ENCODE data around the gene MTSS2.

The MTSS2 gene

GRCh38 chr16:70692130-70692872 lies 6.4 kb upstream of the MTSS2 start:
- H3K36me3 ChIP-seq (ENCODE audit: insufficient read depth) = no peaks in the 10 kb centered on the region
- no peak overlapping the region for H3K4me3 ChIP-seq (IDR thresholded peaks at IDR 0.05; ENCODE audit: insufficient read depth, low read depth, low read length)
- no peak overlapping the region for H2AFZ ChIP-seq (ENCODE audit: low read depth)
- H3K27me3 ChIP-seq (ENCODE audit: insufficient read depth, low read depth) = no peaks in the 10 kb centered on the region
- H3K9ac ChIP-seq = no peak overlapping the region
- TF ChIP-seq, protein P1, sequence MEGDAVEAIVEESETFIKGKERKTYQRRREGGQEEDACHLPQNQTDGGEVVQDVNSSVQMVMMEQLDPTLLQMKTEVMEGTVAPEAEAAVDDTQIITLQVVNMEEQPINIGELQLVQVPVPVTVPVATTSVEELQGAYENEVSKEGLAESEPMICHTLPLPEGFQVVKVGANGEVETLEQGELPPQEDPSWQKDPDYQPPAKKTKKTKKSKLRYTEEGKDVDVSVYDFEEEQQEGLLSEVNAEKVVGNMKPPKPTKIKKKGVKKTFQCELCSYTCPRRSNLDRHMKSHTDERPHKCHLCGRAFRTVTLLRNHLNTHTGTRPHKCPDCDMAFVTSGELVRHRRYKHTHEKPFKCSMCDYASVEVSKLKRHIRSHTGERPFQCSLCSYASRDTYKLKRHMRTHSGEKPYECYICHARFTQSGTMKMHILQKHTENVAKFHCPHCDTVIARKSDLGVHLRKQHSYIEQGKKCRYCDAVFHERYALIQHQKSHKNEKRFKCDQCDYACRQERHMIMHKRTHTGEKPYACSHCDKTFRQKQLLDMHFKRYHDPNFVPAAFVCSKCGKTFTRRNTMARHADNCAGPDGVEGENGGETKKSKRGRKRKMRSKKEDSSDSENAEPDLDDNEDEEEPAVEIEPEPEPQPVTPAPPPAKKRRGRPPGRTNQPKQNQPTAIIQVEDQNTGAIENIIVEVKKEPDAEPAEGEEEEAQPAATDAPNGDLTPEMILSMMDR (conservative IDR thresholded peaks at IDR 0.05; ENCODE audit: low read depth, low read length) = no peak
- no peak overlapping the region for H3K4me2 ChIP-seq
- H4K20me1 ChIP-seq (ENCODE audit: insufficient read depth) = no peaks in the 10 kb centered on the region
- H3K4me1 ChIP-seq (ENCODE audit: low read depth, poor library complexity, severe bottlenecking) = peaks cover 9% of the 10 kb centered on the region
- no peak overlapping the region for H3K27ac ChIP-seq
- no peaks in the 10 kb centered on the region for H3K79me2 ChIP-seq (ENCODE audit: insufficient read depth, low read depth)

GRCh38 chr16:70691223-70692129 lies 5.6 kb upstream of the MTSS2 start:
- Histone ChIP-seq H3K4me2 (no peak overlapping the region), H3K4me1 (ENCODE audit: low read depth, poor library complexity, severe bottlenecking) (peaks cover 9% of the 10 kb centered on the region), H3K79me2 (ENCODE audit: insufficient read depth, low read depth) (no peaks in the 10 kb centered on the region), H4K20me1 (ENCODE audit: insufficient read depth) (no peaks in the 10 kb centered on the region), H2AFZ (ENCODE audit: low read depth) (no peak overlapping the region), H3K4me3 (IDR thresholded peaks at IDR 0.05; ENCODE audit: insufficient read depth, low read depth, low read length) (no peak overlapping the region), H3K9ac (no peak overlapping the region), H3K27me3 (ENCODE audit: insufficient read depth, low read depth) (no peaks in the 10 kb centered on the region), H3K36me3 (ENCODE audit: insufficient read depth) (no peaks in the 10 kb centered on the region), H3K27ac (no peak overlapping the region)
- TF ChIP-seq, protein P1 (conservative IDR thresholded peaks at IDR 0.05; ENCODE audit: low read depth, low read length) = no peak

- no peaks in the 10 kb centered on the region for H3K4me1 ChIP-seq (ENCODE audit: low read depth, poor library complexity, severe bottlenecking)
- no peak overlapping the region for H3K9ac ChIP-seq
- no peak overlapping the region for H2AFZ ChIP-seq (ENCODE audit: low read depth)
- H3K4me3 ChIP-seq (IDR thresholded peaks at IDR 0.05; ENCODE audit: insufficient read depth, low read depth, low read length) = no peak overlapping the region
- no peak overlapping the region for H3K4me2 ChIP-seq
- TF ChIP-seq, protein P1 (conservative IDR thresholded peaks at IDR 0.05; ENCODE audit: low read depth, low read length) = no peak
- no peak overlapping the region for H3K27ac ChIP-seq
- no peaks in the 10 kb centered on the region for H3K36me3 ChIP-seq (ENCODE audit: insufficient read depth)
- H4K20me1 ChIP-seq (ENCODE audit: insufficient read depth) = no peaks in the 10 kb centered on the region
- no peaks in the 10 kb centered on the region for H3K79me2 ChIP-seq (ENCODE audit: insufficient read depth, low read depth)
- H3K27me3 ChIP-seq (ENCODE audit: insufficient read depth, low read depth) = no peaks in the 10 kb centered on the region
Observed at GRCh38 chr16:70689970-70690891, 4.4 kb upstream of the MTSS2 start.

Measured in KMS-11 (cell line).